CD14-positive monocyte (primary cell): Measurements from ENCODE around the gene SMCO4. TPM values are rescaled to one million over a fixed set of nuclear protein-coding genes. Genes with fewer than 3 reads are reported as not detected.
"Not testable (repeated sequence)": the region's sequence is repeated elsewhere in the genome, so short reads cannot be mapped to it uniquely, and the experiment has no call there.

Source experiments
- DNase-seq, 3 donors: peaks; one replicate each; pipeline ENCODE4 v3.0.0-alpha.2; 2011 to 2022
- H2AFZ ChIP-seq: 2 replicates; pipeline ENCODE4 v1.6.0; 2012; ENCODE audit warnings: mild to moderate bottlenecking, low read depth, low read length, inconsistent platforms; ENCODE audit not compliant: insufficient read depth, poor library complexity, severe bottlenecking
- H3K27ac ChIP-seq, 2 donors: 1 replicate in 1 of 2; 2 replicates in 1 of 2; pipeline ENCODE4 v1.5.1; 2012 to 2013; ENCODE audit warnings: low read length in 2 of 2, control low read depth in 1 of 2, inconsistent platforms in 1 of 2, low read depth in 1 of 2, mild to moderate bottlenecking in 1 of 2
- H3K27me3 ChIP-seq, 2 donors: one replicate each; pipeline versions ENCODE4 v1.6.0 to v1.6.1; 2011 to 2013; ENCODE audit warnings: low read length in 2 of 2; ENCODE audit not compliant: control insufficient read depth in 2 of 2, insufficient read depth in 2 of 2
- H3K36me3 ChIP-seq, 2 donors: replicated peaks in 1 of 2; 1 replicate in 1 of 2; 2 replicates in 1 of 2; pipeline versions ENCODE4 v1.5.1 to v1.6.1; 2012 to 2013; ENCODE audit warnings: low read length in 2 of 2, control low read depth in 1 of 2, inconsistent platforms in 1 of 2, mild to moderate bottlenecking in 1 of 2; ENCODE audit not compliant: insufficient read depth in 2 of 2, control insufficient read depth in 1 of 2
- H3K4me1 ChIP-seq, 2 donors: 1 replicate in 1 of 2; 2 replicates in 1 of 2; pipeline versions ENCODE4 v1.5.1 to v1.6.1; 2012 to 2013; ENCODE audit warnings: low read length in 2 of 2, control low read depth in 1 of 2, inconsistent platforms in 1 of 2, mild to moderate bottlenecking in 1 of 2, moderate library complexity in 1 of 2; ENCODE audit not compliant: insufficient read depth in 2 of 2, control insufficient read depth in 1 of 2
- H3K4me2 ChIP-seq: replicated peaks from 2 replicates; pipeline ENCODE3; 2012; ENCODE audit warnings: low read length, moderate library complexity, mild to moderate bottlenecking; ENCODE audit not compliant: poor library complexity, severe bottlenecking; ENCODE audit errors: extremely low read depth
- H3K4me3 ChIP-seq, 3 experiments: fragments of 200-600 bp in 1 of 3; sonication (generic) in 1 of 3; replicated peaks in 1 of 3; 1 replicate in 2 of 3; 2 replicates in 1 of 3; pipeline ENCODE4 v1.5.1; 2011 to 2013; ENCODE audit warnings: low read length in 3 of 3, mild to moderate bottlenecking in 3 of 3, control low read depth in 2 of 3, low read depth in 2 of 3, inconsistent platforms in 1 of 3, moderate library complexity in 1 of 3
- H3K79me2 ChIP-seq: 2 replicates; pipeline ENCODE4 v1.6.0; 2012; ENCODE audit warnings: mild to moderate bottlenecking, control low read depth, inconsistent platforms, low read length, moderate library complexity; ENCODE audit not compliant: insufficient read depth
- H3K9ac ChIP-seq: 2 replicates; pipeline ENCODE4 v1.6.0; 2017; ENCODE audit warnings: low read length, mild to moderate bottlenecking; ENCODE audit not compliant: insufficient read depth, poor library complexity, severe bottlenecking
- H3K9me3 ChIP-seq, 2 donors: replicated peaks in 1 of 2; 1 replicate in 1 of 2; 2 replicates in 1 of 2; pipeline versions ENCODE4 v1.5.1 to v1.6.1; 2012 to 2013; ENCODE audit warnings: low read length in 2 of 2, control low read depth in 1 of 2; ENCODE audit not compliant: control insufficient read depth in 1 of 2, insufficient read depth in 1 of 2
- H4K20me1 ChIP-seq: 2 replicates; pipeline ENCODE4 v1.6.0; 2012; ENCODE audit warnings: mild to moderate bottlenecking, low read length, control low read depth, moderate library complexity; ENCODE audit not compliant: insufficient read depth
- H3K27ac Mint-ChIP-seq, 7 donors: one replicate each; pipeline ENCODE4 v1.8.0; 2020; ENCODE audit warnings: mild to moderate bottlenecking in 7 of 7, mixed read lengths in 7 of 7, moderate library complexity in 6 of 7, inconsistent platforms in 2 of 7
- H3K27me3 Mint-ChIP-seq, 3 donors: one replicate each; pipeline ENCODE4 v1.8.0; 2021 to 2022; ENCODE audit warnings: low read depth in 3 of 3, mild to moderate bottlenecking in 3 of 3, mixed read lengths in 3 of 3, moderate library complexity in 3 of 3, inconsistent platforms in 1 of 3
- H3K36me3 Mint-ChIP-seq, 2 donors: one replicate each; pipeline ENCODE4 v1.8.0; 2020; ENCODE audit warnings: mixed read lengths in 2 of 2, inconsistent platforms in 1 of 2, mild to moderate bottlenecking in 1 of 2
- H3K4me1 Mint-ChIP-seq: one replicate; pipeline ENCODE4 v1.8.0; 2020; ENCODE audit warnings: mild to moderate bottlenecking, mixed read lengths
- H3K4me3 Mint-ChIP-seq, 2 donors: one replicate each; pipeline ENCODE4 v1.8.0; 2020; ENCODE audit warnings: mild to moderate bottlenecking in 2 of 2, mixed read lengths in 2 of 2, moderate library complexity in 1 of 2
- H3K9me3 Mint-ChIP-seq, 7 donors: one replicate each; pipeline ENCODE4 v1.8.0; 2020 to 2022; ENCODE audit warnings: mixed read lengths in 7 of 7, mild to moderate bottlenecking in 6 of 7, moderate library complexity in 6 of 7, inconsistent platforms in 2 of 7
- WGBS: methylation state at CpG from one replicate; pipeline ENCODE4 v1.1.5; 2013; ENCODE audit warnings: missing lambda C conversion rate; ENCODE audit not compliant: insufficient coverage; 5-methylcytosine and 5-hydroxymethylcytosine counted together
- intact Hi-C, 2 donors: fragments of 100-400 bp; cut with micrococcal nuclease; formaldehyde crosslinking; loops; one replicate each; pipeline versions ENCODE4 v1.15.0 to v1.15.1; 2023
- polyA plus RNA-seq, 3 donors: library from polyadenylated mRNA; depleted of rRNA in 1 of 3; unstranded in 2 of 3; stranded (reverse) in 1 of 3; fragments of 300-500 nt in 2 of 3; fragments of >200 nt in 1 of 3; fragmentation: Illumina TruSeq in 2 of 3; gene quantifications; 1 replicate in 2 of 3; 2 replicates in 1 of 3; pipeline ENCODE4 v1.2.3, GENCODE V29; 2012 to 2021
- TF ChIP-seq, protein P1 (sequence below): fragments of 200-600 bp; IDR thresholded peaks from one replicate; pipeline ENCODE4 v1.8.0; 2022; ENCODE audit warnings: antibody characterized with exemption, mild to moderate bottlenecking

The SMCO4 gene
- polyA plus RNA-seq, 3 donors, result 110 to 242 (median 169) TPM

DNA sequence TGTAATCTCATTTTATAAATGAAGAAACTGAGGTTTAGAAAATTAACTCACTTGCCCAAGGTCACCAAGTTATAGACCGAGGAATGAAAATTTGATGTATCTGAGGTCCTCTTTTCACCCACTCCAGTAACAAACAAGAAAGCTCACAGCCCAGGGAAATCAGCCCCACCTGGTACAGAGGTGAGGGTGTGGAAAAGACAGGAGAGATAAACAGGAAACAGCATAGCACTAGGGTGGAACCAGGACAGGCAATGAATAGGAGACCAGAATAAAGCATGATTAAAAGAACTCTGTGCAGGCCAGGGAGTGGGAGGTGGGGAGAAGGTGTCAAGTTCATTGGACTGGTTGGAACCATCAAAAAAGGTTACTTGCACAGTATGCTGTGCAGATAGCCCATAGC lies 46.2 kb upstream of the SMCO4 start:
- H3K27me3 ChIP-seq, result no peaks in the 10 kb centered on the region
- H3K9ac ChIP-seq, result no peak overlapping the region
- TF ChIP-seq, protein P1, sequence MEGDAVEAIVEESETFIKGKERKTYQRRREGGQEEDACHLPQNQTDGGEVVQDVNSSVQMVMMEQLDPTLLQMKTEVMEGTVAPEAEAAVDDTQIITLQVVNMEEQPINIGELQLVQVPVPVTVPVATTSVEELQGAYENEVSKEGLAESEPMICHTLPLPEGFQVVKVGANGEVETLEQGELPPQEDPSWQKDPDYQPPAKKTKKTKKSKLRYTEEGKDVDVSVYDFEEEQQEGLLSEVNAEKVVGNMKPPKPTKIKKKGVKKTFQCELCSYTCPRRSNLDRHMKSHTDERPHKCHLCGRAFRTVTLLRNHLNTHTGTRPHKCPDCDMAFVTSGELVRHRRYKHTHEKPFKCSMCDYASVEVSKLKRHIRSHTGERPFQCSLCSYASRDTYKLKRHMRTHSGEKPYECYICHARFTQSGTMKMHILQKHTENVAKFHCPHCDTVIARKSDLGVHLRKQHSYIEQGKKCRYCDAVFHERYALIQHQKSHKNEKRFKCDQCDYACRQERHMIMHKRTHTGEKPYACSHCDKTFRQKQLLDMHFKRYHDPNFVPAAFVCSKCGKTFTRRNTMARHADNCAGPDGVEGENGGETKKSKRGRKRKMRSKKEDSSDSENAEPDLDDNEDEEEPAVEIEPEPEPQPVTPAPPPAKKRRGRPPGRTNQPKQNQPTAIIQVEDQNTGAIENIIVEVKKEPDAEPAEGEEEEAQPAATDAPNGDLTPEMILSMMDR, result no peak
- no CpG with 5 or more reads among the region's 1 CpG for WGBS
- H3K79me2 ChIP-seq, result no peaks in the 10 kb centered on the region
- peaks cover 13% of the 10 kb centered on the region for H3K4me1 Mint-ChIP-seq
- no peak overlapping the region for H2AFZ ChIP-seq
- no peak overlapping the region for H3K4me3 ChIP-seq
- peaks cover 10 to 12% of the 10 kb centered on the region in 2 donors for H3K4me1 ChIP-seq
- H3K27ac ChIP-seq, result no peak overlapping the region
- no peaks in the 10 kb centered on the region for H3K36me3 ChIP-seq
- H3K27me3 Mint-ChIP-seq, result peaks cover 0 to 7% (median 0%) of the 10 kb centered on the region in 3 donors
- no peak overlapping the region for H3K27ac Mint-ChIP-seq
- H4K20me1 ChIP-seq, result no peaks in the 10 kb centered on the region
- H3K4me3 Mint-ChIP-seq, result no peak overlapping the region
- H3K36me3 Mint-ChIP-seq, result no peaks in the 10 kb centered on the region
- intact Hi-C loops, result no loop called here
- no peak for DNase-seq
- peaks cover 0 to 9% (median 4%) of the 10 kb centered on the region in 7 donors for H3K9me3 Mint-ChIP-seq
- no peaks in the 10 kb centered on the region for H3K9me3 ChIP-seq
- no peak overlapping the region for H3K4me2 ChIP-seq

DNA sequence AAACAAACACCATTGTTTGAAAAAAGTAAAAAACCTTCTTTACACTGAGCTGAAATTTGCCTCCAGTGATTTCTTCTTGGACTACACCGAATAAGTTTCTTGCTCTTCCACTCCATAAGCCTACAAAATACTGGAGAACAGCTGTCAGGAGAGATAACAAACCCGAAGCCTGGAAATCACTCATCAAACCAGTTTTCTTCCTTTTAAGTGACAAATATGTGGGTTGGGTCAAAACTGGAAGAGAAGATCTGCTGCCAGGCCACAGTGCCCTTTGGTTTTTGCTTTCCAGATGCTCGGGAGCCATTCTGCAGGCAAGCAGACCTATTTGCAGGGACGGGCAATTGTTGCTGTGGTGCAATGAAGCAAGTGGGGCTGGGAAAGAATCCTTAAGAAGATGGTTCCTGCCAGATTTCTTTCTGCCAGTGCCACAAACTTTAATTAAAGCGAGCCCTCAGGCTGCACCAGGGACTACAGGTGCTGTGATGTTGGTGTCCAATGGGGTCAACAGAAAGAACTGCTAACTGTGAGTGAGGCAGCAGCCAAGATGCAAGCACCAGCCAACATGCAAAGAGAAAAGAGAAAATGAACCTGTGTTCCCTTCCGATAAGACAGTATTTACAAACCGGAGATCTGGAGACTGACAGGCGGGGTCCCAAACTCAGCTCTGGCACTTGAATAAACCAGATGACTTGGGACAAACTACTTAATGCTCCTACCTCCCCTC lies 44.8 kb upstream of the SMCO4 start:
- Histone ChIP-seq H3K36me3 (no peaks in the 10 kb centered on the region), H3K4me3 (no peak overlapping the region), H3K27me3 (no peaks in the 10 kb centered on the region), H3K79me2 (no peaks in the 10 kb centered on the region), H3K9ac (no peak overlapping the region), H2AFZ (no peak overlapping the region), H3K9me3 (no peaks in the 10 kb centered on the region), H3K27ac (no peak overlapping the region), H3K4me1 (peaks cover 10 to 12% of the 10 kb centered on the region in 2 donors), H4K20me1 (no peaks in the 10 kb centered on the region), H3K4me2 (no peak overlapping the region)
- H3K27me3 Mint-ChIP-seq, result peaks cover 0 to 7% (median 0%) of the 10 kb centered on the region in 3 donors
- peaks cover 13% of the 10 kb centered on the region for H3K4me1 Mint-ChIP-seq
- TF ChIP-seq, protein P1, result no peak
- 100% methylated on average over 3 of the region's 8 CpGs for WGBS
- DNase-seq, result no peak
- H3K27ac Mint-ChIP-seq, result no peak overlapping the region
- no peaks in the 10 kb centered on the region for H3K36me3 Mint-ChIP-seq
- no peak overlapping the region for H3K4me3 Mint-ChIP-seq
- H3K9me3 Mint-ChIP-seq, result peaks cover 0 to 9% (median 4%) of the 10 kb centered on the region in 7 donors
- intact Hi-C loops, result no loop called here

DNA sequence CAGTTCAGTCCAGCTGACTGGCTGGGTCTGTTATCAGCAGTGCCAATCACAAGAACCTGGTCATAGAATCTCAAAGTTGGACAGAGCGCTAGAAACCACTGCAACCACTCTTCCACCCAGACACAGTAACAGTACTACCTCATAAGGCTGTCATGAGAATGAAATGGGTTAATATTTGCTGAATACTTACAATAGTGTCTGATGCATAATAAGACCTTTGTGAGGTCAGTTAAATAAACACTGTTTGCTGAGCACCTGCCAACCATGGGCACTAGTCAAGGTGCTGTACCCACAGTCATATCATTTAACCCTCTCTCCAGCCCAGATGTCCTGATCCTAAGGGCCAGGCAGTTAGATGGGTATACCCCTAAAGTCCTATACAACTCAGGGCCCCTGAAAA lies 44.2 kb upstream of the SMCO4 start:
- H3K79me2 ChIP-seq, H3K27me3 ChIP-seq, H3K36me3 ChIP-seq, H3K27ac ChIP-seq, intact Hi-C loops, H3K9me3 ChIP-seq, H3K4me3 Mint-ChIP-seq, H3K27ac Mint-ChIP-seq, H3K36me3 Mint-ChIP-seq, H3K4me3 ChIP-seq, H3K27me3 Mint-ChIP-seq, H2AFZ ChIP-seq, H3K4me2 ChIP-seq, DNase-seq, H3K9ac ChIP-seq, H4K20me1 ChIP-seq: not testable (repeated sequence)
- WGBS, result no CpG with 5 or more reads among the region's 1 CpG
- H3K4me1 ChIP-seq, result peaks cover 10 to 12% of the 10 kb centered on the region in 2 donors
- peaks cover 0 to 12% (median 4%) of the 10 kb centered on the region in 7 donors for H3K9me3 Mint-ChIP-seq
- peaks cover 13% of the 10 kb centered on the region for H3K4me1 Mint-ChIP-seq
